GM18526 (cell line): Measurements from ENCODE around the gene HS3ST3A1.

ENCODE experiments used
- POLR2A ChIP-seq: IDR thresholded peaks from 3 replicates; pipeline ENCODE4 v1.6.1; 2011; ENCODE audit not compliant: insufficient read length; ENCODE audit errors: extremely low read depth

HS3ST3A1 gene

GRCh38 chr17:13460261-13461000 lies 141.3 kb downstream of the HS3ST3A1 start:
- no peak for TF ChIP-seq POLR2A

GRCh38 chr17:13457783-13458182 lies 143.9 kb downstream of the HS3ST3A1 start:
- no peak for TF ChIP-seq POLR2A
